GM21825 (cell line): ENCODE results near the gene CFAP46.
"Not testable (repeated sequence)": the region's sequence is repeated elsewhere in the genome, so short reads cannot be mapped to it uniquely, and the experiment has no call there.

ENCODE experiments used
- ATAC-seq: cut with Tn5 transposase; IDR thresholded peaks from one replicate; pipeline ENCODE4 v1.9.1; 2021; ENCODE audit warnings: mild to moderate bottlenecking, moderate library complexity; ENCODE audit not compliant: unreplicated experiment

Gene CFAP46

GRCh38 chr10:132963430-132963960 is 21.1 kb upstream of the CFAP46 start:
- no peak for ATAC-seq

- ATAC-seq = peak; percentile 33
Measured at GRCh38 chr10:132962623-132963429, 20.5 kb upstream of the CFAP46 start.

DNA sequence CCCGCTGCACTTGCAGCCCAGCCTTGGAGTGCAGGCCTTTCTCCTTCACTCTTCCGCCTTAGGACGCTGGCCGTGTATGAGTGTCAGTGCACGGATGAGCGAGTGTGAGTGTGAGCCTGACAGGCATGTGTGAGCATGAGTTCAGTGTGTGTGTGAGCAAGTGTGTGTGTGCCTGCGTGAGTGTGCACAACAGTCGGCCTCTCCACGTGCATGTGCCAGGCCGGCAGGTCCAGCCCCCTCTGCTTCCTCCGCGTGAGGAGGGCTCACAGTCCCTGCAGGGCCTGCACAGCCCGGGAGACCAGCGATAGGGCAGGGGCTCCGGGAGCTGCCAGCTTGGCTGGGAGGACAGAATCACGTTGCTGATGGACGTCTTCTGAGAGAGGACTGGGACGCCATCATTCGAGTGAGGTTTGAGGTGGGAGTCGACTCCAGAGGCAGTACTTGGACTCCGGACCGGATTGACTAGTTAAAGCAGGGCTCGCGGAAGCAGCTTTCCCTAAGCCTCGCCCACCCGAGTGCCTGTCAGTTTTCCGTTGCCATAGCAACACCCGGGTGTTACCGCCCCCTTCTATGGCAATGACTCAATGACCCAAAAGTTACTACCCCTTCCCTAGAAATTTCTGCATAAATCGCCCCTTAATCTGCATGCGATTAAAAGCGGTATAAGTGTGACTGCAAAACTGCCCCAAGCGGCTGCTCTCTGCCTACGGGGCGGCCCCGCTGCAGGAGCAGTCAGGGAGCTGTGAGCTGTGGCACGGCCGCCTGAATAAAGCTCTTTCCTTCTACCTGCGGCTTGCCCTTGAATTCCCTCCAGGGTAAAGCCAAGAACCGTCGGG is 19.6 kb upstream of the CFAP46 start:
- ATAC-seq = peak; percentile 57

DNA sequence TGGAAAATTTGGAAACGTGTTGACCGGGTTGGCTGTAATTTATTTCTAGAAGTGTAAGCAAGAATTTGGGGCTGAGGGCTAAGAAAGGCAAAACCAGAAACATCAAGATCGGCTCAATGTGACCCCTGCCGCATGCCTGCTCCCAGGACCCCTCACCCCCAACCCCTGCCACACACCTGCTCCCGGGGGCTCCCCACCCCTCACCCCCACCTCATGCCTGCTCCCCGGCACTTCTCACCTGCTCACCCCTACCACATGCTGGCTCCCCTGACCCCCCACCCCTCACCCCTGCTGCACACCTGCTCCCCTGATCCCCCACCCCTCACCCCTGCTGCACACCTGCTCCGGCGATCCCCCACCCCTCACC is 19.0 kb upstream of the CFAP46 start:
- no peak for ATAC-seq

DNA sequence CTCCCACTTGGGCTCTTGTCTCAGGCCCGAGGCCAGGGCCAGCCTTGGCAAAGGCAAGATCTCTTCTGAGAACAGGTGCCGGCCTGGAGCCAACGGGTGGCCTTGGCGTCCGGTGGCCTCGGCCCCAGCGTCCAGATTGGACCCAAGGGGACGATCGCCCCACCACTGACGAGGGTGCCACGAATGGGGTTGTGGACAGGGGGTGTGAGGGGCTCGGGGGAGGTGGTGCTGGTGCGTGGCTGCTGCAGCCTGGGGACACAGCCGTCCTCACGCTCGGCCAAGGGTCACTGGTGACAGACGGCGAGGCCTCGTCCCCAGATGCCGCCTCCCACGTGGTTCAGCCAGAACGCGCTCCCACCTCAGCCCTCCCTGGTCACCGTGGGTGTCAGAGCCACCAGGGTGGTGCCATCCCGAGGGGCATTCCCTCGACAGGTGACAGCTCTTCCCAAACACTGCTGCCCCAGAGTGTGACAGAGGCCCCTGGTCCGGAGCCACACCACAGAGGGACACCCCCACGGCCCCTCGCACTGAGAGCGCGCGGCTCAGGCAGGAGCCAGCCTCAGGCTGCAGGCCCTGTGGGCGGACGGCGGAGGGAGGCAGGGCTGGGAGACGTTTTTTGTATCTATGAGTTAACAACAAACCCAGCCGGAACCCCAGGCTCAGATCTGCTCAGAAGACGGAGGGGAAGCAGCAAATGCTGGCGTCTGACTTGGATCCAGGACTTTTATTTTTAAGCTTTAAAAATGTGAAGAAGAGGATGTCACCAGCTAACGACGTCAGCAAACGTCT is 18.5 kb upstream of the CFAP46 start:
- ATAC-seq = no peak

DNA sequence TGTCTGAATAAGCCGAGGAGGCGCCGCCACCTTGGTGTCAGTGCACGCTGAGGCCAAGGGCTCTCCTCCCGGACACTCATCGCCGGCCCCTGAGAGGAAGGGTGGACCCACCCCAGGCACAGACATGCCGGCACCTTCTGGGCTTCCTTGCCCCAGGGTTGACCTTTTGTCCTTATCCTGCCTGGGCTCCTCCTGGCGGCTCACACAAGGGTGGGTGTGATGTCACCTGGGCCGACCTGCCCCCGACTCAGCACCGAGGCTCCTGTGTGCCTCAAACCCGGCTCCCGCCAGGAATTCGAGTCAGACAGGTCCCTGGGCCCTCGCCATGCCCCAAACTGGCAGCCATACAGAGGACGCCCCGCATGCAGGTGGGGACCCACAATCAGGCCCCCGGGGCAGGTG is 17.7 kb upstream of the CFAP46 start:
- ATAC-seq = no peak

- no peak for ATAC-seq
Measured at GRCh38 chr10:132959559-132959961, 17.2 kb upstream of the CFAP46 start.

- no peak for ATAC-seq
Measured at GRCh38 chr10:132958883-132959558, 16.7 kb upstream of the CFAP46 start.

- ATAC-seq = no peak
Measured at GRCh38 chr10:132957981-132958882, 15.9 kb upstream of the CFAP46 start.

DNA sequence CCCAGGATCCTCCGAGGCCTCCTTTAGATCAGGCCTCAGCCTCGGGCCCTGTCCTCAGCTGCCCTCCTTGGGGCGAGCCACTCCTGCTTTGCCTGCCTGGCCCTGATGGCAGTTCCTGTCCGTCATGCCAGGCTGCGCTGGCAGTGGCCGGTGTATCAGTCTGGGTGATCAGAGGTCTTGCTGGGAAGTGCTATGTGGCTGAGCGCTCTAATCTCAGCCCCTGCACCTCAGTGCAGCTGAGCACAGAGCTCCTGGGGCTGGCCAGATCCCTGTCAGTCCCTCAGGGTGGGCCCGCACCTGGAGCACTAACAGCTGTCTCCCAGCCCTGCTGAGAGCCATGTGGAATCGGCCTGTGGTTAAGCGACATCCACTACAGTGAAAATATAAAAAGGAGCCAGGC is 14.8 kb upstream of the CFAP46 start:
- no peak for ATAC-seq

DNA sequence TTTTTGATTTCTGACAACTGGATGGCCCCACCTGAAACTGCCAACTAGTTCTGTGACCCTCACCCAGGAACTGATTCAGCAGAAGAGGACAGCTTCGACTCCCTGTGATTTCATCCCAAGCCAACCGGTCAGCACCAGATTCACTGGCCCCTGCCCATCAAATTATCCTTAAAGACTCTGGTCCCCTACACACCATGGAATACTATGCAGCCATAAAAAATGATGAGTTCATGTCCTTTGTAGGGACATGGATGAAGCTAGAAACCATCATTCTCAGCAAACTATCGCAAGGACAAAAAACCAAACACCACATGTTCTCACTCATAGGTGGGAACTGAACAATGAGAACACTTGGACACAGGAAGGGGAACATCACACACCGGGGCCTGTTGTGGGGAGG is 13.9 kb upstream of the CFAP46 start:
- ATAC-seq = not testable (repeated sequence)

GRCh38 chr10:132955479-132955878 is 13.1 kb upstream of the CFAP46 start:
- no peak for ATAC-seq

DNA sequence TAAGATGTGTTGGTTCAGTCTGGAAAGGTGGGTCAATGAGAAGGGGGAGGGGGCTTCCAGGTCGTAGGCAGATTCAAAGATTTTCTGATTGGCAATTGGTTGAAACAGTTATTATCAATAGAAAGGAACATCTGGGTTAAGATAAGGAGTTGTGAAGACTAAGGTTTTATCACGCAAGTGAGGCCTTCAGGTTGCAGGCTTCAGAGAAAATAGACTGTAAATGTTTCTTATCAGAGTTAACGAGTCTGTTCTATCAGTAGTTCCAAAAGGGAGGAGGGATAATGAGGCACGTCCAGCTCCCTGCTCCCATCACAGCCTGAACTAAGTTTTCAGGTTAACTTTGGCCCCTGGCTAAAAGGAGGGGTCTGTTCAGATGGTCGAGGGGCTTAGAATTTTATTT is 11.1 kb upstream of the CFAP46 start:
- no peak for ATAC-seq

DNA sequence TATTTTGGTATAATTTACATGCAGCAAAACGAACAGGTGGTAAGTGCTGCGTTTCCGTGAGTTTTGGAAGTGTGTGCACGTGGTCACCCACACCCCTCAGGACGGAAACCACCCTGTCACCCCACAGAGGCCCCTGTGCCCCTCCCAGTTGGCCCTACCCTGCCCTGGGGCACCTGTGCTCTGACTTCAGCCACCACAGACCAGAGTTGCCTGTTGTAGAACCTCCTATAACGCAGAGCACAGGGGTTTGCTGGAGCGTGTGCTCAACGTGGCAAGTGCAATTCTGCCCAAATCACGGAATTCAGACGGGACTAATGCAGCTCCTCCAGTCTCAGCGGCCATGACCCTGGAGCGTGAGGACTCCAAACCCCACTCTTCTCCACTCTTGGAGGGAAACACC is 9.6 kb upstream of the CFAP46 start:
- ATAC-seq = no peak

GRCh38 chr10:132948351-132948750 is 6.0 kb upstream of the CFAP46 start:
- ATAC-seq = no peak

DNA sequence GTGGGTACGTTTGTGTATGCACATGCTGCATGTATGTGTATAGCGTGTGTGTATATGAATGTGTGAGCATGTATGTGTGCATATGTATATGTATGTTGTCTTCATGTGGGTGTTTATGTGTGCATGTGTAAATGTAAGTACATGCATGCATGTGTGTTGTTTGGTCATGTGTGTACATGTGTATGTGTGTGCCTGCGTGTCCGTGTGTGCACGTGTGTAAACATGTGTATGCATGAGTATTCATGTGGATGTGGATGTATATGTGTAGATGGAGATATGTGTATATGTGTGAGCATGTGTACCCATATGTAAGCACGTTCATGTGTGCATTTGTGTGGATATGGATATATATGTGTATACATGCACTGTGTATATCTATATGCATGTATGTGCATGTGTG is 5.5 kb upstream of the CFAP46 start:
- no peak for ATAC-seq

DNA sequence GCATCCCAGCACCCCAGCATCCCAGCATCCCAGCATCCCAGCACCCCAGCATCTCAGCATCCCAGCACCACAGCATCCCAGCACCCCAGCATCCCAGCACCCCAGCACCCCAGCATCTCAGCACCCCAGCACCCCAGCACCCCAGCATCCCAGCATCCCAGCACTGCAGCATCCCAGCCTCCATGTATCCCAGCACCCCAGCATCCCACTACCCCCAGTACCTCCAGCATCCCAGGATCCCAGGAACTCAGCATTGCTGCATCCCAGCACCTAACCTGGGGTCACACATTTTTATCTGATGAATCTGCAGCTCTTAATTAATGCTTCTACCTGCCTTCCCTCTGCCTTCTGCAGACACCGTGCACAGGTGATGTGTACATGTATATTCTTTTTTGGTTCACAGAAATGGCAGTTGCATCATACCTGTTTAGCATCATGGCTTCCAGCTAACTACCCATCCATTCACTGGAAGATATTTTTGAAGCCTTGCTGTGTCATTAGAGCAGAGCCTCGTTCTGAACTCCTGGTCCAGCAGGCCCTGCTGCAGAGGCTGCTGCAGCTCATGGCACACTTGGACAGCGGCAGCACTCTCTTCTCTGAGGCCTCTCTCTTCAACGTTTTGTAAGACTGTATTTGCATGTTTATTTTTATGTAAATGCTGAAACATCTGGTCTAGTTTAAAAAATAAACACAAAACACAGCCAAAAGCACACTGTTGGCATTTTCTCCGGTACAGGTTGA is 4.6 kb upstream of the CFAP46 start:
- no peak for ATAC-seq

GRCh38 chr10:132946311-132946710 is 3.9 kb upstream of the CFAP46 start:
- ATAC-seq = no peak

DNA sequence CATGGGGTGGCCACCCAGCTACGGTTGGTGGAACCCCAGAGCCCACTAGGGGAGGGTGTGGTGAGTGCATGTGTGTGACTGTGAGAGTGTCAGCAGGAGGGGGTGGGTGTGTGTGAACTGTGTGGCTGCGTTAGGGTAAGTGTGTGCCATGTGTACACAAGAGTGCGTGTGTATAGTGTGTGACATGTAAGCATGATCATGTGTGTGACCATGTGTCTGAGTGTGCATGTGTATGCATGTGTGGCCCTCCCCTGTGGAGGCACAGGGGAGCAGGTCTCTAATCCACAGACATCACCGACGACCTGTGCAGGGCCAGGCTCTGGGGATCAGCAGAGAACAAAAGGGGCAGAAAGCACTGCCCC is 3.5 kb upstream of the CFAP46 start:
- no peak for ATAC-seq
